RPMI8226 (cell line): Measurements from ENCODE around the gene FGF5.
A peak's percentile ranks its signal among the peaks of the same experiment; 100 is the strongest.
"Not testable (repeated sequence)": the region's sequence is repeated elsewhere in the genome, so short reads cannot be mapped to it uniquely, and the experiment has no call there.

ENCODE experiments used
- DNase-seq: peaks from one replicate; pipeline ENCODE4 v3.0.0-alpha.2; 2015

FGF5 gene

GRCh38 chr4:80254114-80254513, 12.3 kb upstream of the FGF5 start:
- no peak for DNase-seq

GRCh38 chr4:80255329-80256095, 11.0 kb upstream of the FGF5 start:
- no peak for DNase-seq

- DNase-seq: no peak
Observed at GRCh38 chr4:80257851-80258250, 8.6 kb upstream of the FGF5 start.

- DNase-seq: peak; percentile 41
Observed at GRCh38 chr4:80259012-80259411, 7.5 kb upstream of the FGF5 start.

GRCh38 chr4:80259817-80260216, 6.6 kb upstream of the FGF5 start:
- DNase-seq: no peak

GRCh38 chr4:80261989-80262600, 4.4 kb upstream of the FGF5 start:
- no peak for DNase-seq

- no peak for DNase-seq
Observed at GRCh38 chr4:80263541-80264351, 2.7 kb upstream of the FGF5 start.

GRCh38 chr4:80264352-80264647, 2.2 kb upstream of the FGF5 start:
- no peak for DNase-seq

GRCh38 chr4:80264825-80265224, 1.6 kb upstream of the FGF5 start:
- DNase-seq: no peak

- DNase-seq: no peak
Observed at GRCh38 chr4:80265571-80266252, 752 bp upstream of the FGF5 start.

- DNase-seq: no peak
Observed at GRCh38 chr4:80266902-80267380, 477 bp downstream of the FGF5 start.

GRCh38 chr4:80268081-80268823, 1.8 kb downstream of the FGF5 start:
- DNase-seq: peak; percentile 41

GRCh38 chr4:80268936-80269335, 2.5 kb downstream of the FGF5 start:
- no peak for DNase-seq

GRCh38 chr4:80270321-80270720, 3.9 kb downstream of the FGF5 start:
- no peak for DNase-seq

- DNase-seq: no peak
Observed at GRCh38 chr4:80270868-80271267, 4.4 kb downstream of the FGF5 start.

- DNase-seq: no peak
Observed at GRCh38 chr4:80271801-80272200, 5.3 kb downstream of the FGF5 start.

GRCh38 chr4:80276931-80277330, 10.5 kb downstream of the FGF5 start:
- no peak for DNase-seq

- DNase-seq: no peak
Observed at GRCh38 chr4:80279751-80280150, 13.3 kb downstream of the FGF5 start.

- DNase-seq: no peak
Observed at GRCh38 chr4:80286451-80286850, 20.0 kb downstream of the FGF5 start.

- not testable (repeated sequence) for DNase-seq
Observed at GRCh38 chr4:80290665-80291064, 24.2 kb downstream of the FGF5 start.

GRCh38 chr4:80294206-80294605, 27.7 kb downstream of the FGF5 start:
- DNase-seq: no peak

GRCh38 chr4:80295336-80295735, 28.9 kb downstream of the FGF5 start:
- DNase-seq: no peak

- DNase-seq: no peak
Observed at GRCh38 chr4:80295826-80296225, 29.4 kb downstream of the FGF5 start.
